ENCODE results near the gene LCAT. TPM values are rescaled to one million over a fixed set of nuclear protein-coding genes. Genes with fewer than 3 reads are reported as not detected.

The LCAT gene
- total and polyA plus RNA-seq, 2 donors (not counting 1 experiment from before 2014, with no cell fraction given), result 7.6 to 16.3 TPM

DNA sequence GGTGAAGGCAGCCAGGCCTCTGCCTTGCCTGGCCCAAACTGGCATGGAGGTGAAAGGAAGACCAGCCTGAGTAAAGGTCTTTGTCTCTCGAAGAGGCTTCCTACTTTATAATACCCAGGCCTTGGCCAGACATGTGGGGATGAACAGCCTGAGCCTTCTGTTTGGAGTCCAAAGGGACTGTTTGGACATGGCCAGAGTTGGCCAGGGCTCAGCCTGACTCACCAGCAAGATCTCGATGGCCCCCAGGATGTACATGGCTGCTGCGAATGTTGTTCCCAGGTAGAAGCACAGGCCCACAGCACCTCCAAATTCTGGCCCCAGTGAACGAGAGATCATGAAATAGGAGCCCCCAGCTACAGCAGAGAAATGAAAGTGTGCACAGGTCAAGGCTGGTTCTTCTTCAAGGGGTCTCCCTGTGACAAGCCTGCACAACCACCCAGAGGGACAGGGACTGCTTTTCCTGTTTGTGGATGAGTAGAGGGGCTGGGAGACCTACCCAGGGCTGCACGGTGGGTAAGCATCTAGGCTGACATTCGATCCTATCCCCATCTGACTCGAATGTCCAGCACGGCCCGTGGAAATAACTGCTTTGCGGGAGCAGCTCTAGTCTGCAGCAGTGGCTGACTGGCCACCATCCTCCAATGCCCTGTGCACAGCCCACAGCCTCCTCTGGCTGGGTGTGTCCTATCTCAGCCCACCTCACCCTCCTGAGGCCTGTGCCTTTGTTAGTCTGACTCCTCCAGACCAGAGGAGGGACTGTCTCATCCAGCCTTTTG, 10.7 kb upstream of the LCAT start:
- Mint-ChIP-seq H3K27ac (no peak overlapping the region), H3K4me1 (no peaks in the 10 kb centered on the region), H3K4me3 (no peak overlapping the region), H3K9me3 (ENCODE audit: insufficient read depth) (no peaks in the 10 kb centered on the region), H3K27me3 (no peaks in the 10 kb centered on the region)
- 100% methylated on average over 10 of the region's 10 CpGs for WGBS (ENCODE audit: insufficient coverage)
- H3K4me1 ChIP-seq (ENCODE audit: control insufficient read depth in 2 of 2, insufficient read depth in 2 of 2, low read length in 2 of 2), result no peaks in the 10 kb centered on the region
- no peak overlapping the region for H3K9ac ChIP-seq (ENCODE audit: low read length)
- H3K4me2 ChIP-seq (replicated peaks; ENCODE audit: low read depth, low read length, poor library complexity, severe bottlenecking), result no peak overlapping the region
- no peaks in the 10 kb centered on the region for H4K20me1 ChIP-seq (ENCODE audit: control insufficient read depth, insufficient read depth, low read length, poor library complexity, severe bottlenecking)
- no peaks in the 10 kb centered on the region for H3K9me3 ChIP-seq (ENCODE audit: control extremely low read depth in 1 of 3, control insufficient read depth in 2 of 3, insufficient read depth in 1 of 3, low read length in 2 of 3)
- ATAC-seq (ENCODE audit: low read depth), result no peak
- DNase-seq, result no peak
- no peak overlapping the region for H3K27ac ChIP-seq (ENCODE audit: low read length in 2 of 2)
- peaks cover 0 to 10% of the 10 kb centered on the region in 2 experiments for H3K36me3 ChIP-seq (replicated peaks in 1 of 2; ENCODE audit: control extremely low read depth in 1 of 2, control insufficient read depth in 1 of 2, extremely low read depth in 1 of 2, insufficient read depth in 2 of 2, low read length in 1 of 2)
- ChIA-PET CTCF (interaction anchor here (1.6 kb wide), 1 partner anchor 19 kb away, joined by 4 read pairs; no protein-coding TSS in a partner anchor), POLR2A (no interaction called here)
- H3K79me2 ChIP-seq (ENCODE audit: control insufficient read depth, insufficient read depth, low read length), result no peaks in the 10 kb centered on the region
- TF ChIP-seq, protein P1, sequence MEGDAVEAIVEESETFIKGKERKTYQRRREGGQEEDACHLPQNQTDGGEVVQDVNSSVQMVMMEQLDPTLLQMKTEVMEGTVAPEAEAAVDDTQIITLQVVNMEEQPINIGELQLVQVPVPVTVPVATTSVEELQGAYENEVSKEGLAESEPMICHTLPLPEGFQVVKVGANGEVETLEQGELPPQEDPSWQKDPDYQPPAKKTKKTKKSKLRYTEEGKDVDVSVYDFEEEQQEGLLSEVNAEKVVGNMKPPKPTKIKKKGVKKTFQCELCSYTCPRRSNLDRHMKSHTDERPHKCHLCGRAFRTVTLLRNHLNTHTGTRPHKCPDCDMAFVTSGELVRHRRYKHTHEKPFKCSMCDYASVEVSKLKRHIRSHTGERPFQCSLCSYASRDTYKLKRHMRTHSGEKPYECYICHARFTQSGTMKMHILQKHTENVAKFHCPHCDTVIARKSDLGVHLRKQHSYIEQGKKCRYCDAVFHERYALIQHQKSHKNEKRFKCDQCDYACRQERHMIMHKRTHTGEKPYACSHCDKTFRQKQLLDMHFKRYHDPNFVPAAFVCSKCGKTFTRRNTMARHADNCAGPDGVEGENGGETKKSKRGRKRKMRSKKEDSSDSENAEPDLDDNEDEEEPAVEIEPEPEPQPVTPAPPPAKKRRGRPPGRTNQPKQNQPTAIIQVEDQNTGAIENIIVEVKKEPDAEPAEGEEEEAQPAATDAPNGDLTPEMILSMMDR (IDR thresholded peaks at IDR 0.05), result no peak
- TF ChIP-seq EZH2 (IDR thresholded peaks at IDR 0.05; ENCODE audit: borderline replicate concordance, insufficient read depth, low read depth, low read length, poor library complexity, severe bottlenecking), result no peak
- no peak overlapping the region for H3K4me3 ChIP-seq (ENCODE audit: control extremely low read depth in 1 of 5, extremely low read depth in 1 of 5, insufficient read depth in 1 of 5, low read depth in 2 of 5, low read length in 4 of 5)
- intact Hi-C loops (cut with micrococcal nuclease), result no loop called here
- no peak overlapping the region for H2AFZ ChIP-seq (ENCODE audit: insufficient read depth, low read depth, low read length, poor library complexity, severe bottlenecking)
- H3K27me3 ChIP-seq (replicated peaks in 1 of 4; ENCODE audit: control extremely low read depth in 1 of 4, control insufficient read depth in 3 of 4, insufficient read depth in 4 of 4, low read length in 3 of 4), result no peaks in the 10 kb centered on the region

DNA sequence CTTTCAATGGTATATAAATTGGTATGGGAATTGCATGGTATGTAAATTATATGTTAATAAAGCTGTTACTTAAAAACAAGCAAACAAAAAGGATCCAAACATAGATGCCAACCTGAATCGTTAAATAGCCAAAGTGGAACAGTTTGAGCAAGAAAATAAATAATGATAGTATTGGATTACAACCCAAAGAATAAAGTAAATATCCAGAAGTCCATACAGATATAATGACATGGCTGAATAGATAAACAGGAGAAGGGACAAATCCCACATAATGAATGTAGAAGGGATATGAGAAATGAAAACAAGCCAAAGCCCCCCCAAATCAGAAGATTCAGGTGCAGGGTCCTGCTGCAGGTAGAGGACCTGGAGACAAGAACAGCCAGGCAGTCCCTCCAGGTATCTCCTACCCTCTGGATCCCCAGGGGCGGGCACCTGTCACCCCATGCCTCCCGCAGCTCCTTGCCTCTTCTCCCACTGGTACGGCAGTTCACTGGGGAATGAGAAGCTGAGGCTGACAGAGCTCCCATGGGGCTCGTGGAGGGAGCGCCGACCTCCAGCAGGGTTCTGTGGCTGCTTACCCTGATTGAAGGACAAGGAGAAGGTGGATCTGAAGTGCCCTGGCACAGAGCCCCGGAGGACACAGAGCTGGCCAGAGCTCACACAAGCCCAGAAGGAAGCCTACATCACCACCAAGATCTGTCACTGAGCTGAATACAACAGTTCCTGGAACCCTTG, 9.9 kb upstream of the LCAT start:
- no peaks in the 10 kb centered on the region for H3K9me3 Mint-ChIP-seq (ENCODE audit: insufficient read depth)
- Histone ChIP-seq H3K4me3 (ENCODE audit: control extremely low read depth in 1 of 5, extremely low read depth in 1 of 5, insufficient read depth in 1 of 5, low read depth in 2 of 5, low read length in 4 of 5) (no peak overlapping the region), H3K9me3 (ENCODE audit: control extremely low read depth in 1 of 3, control insufficient read depth in 2 of 3, insufficient read depth in 1 of 3, low read length in 2 of 3) (no peaks in the 10 kb centered on the region), H3K79me2 (ENCODE audit: control insufficient read depth, insufficient read depth, low read length) (no peaks in the 10 kb centered on the region), H4K20me1 (ENCODE audit: control insufficient read depth, insufficient read depth, low read length, poor library complexity, severe bottlenecking) (no peaks in the 10 kb centered on the region), H2AFZ (ENCODE audit: insufficient read depth, low read depth, low read length, poor library complexity, severe bottlenecking) (no peak overlapping the region), H3K36me3 (replicated peaks in 1 of 2; ENCODE audit: control extremely low read depth in 1 of 2, control insufficient read depth in 1 of 2, extremely low read depth in 1 of 2, insufficient read depth in 2 of 2, low read length in 1 of 2) (peaks cover 0 to 10% of the 10 kb centered on the region in 2 experiments), H3K4me1 (ENCODE audit: control insufficient read depth in 2 of 2, insufficient read depth in 2 of 2, low read length in 2 of 2) (no peaks in the 10 kb centered on the region), H3K4me2 (replicated peaks; ENCODE audit: low read depth, low read length, poor library complexity, severe bottlenecking) (no peak overlapping the region), H3K27me3 (replicated peaks in 1 of 4; ENCODE audit: control extremely low read depth in 1 of 4, control insufficient read depth in 3 of 4, insufficient read depth in 4 of 4, low read length in 3 of 4) (no peaks in the 10 kb centered on the region), H3K9ac (ENCODE audit: low read length) (no peak overlapping the region), H3K27ac (ENCODE audit: low read length in 2 of 2) (no peak overlapping the region)
- intact Hi-C loops (cut with micrococcal nuclease), result no loop called here
- TF ChIP-seq, protein P1 (IDR thresholded peaks at IDR 0.05), result no peak
- TF ChIP-seq EZH2 (IDR thresholded peaks at IDR 0.05; ENCODE audit: borderline replicate concordance, insufficient read depth, low read depth, low read length, poor library complexity, severe bottlenecking), result no peak
- ChIA-PET POLR2A (no interaction called here), CTCF (interaction anchor here (1.3 to 1.6 kb wide), 3 partner anchors 13 to 31 kb away, joined by 4 to 5 read pairs (median 4); no protein-coding TSS in a partner anchor)
- 97% methylated on average over 5 of the region's 8 CpGs for WGBS (ENCODE audit: insufficient coverage)
- H3K27ac Mint-ChIP-seq, result no peak overlapping the region
- no peaks in the 10 kb centered on the region for H3K27me3 Mint-ChIP-seq
- no peaks in the 10 kb centered on the region for H3K4me1 Mint-ChIP-seq
- ATAC-seq (ENCODE audit: low read depth), result no peak
- no peak for DNase-seq
- H3K4me3 Mint-ChIP-seq, result no peak overlapping the region

Measured in B cell (primary cell).